Vagina (tissue), 2 donors: Measurements from ENCODE around the gene FAM110D.

Experiments
- POLR2A ChIP-seq, 2 donors: fragments of 450-650 bp; IDR thresholded peaks; one replicate each; pipeline ENCODE4 v1.6.1; 2017; ENCODE audit warnings: antibody characterized with exemption in 2 of 2, mild to moderate bottlenecking in 2 of 2, moderate library complexity in 2 of 2
- POLR2AphosphoS5 ChIP-seq, 2 donors: sonication (generic); formaldehyde crosslinking; IDR thresholded peaks; one replicate each; pipeline ENCODE4 v1.9.0; 2017; ENCODE audit warnings: antibody characterized with exemption in 2 of 2, mild to moderate bottlenecking in 2 of 2, low read depth in 1 of 2; ENCODE audit not compliant: insufficient read depth in 1 of 2
- TF ChIP-seq, protein P1 (sequence below), 3 experiments: fragments of 450-650 bp in 2 of 3; fragments of 200-600 bp in 1 of 3; sonication (generic) in 1 of 3; IDR thresholded peaks; one replicate each; pipeline ENCODE4 v1.5.1; 2017 to 2019; ENCODE audit warnings: antibody characterized with exemption in 3 of 3, mild to moderate bottlenecking in 2 of 3, moderate library complexity in 2 of 3

DNA sequence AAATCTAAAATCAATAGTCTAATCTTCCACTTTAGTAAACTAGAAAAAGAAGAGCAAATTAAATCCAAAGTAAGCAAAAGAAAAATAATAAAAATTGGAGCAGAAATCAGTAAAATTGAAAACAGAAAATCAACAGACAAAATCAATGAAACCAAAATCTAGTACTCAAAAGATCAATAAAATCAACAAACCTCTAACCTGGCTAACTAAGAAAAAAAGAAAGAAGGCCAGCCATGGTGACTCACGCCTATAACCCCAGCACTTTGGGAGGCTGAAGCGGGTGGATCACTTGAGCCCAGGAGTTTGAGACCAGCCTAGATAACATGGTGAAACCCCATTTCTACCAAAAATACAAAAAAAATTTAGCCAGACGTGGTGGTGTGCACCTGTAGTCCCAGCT is 24.4 kb upstream of the FAM110D start:
- TF ChIP-seq POLR2A (IDR thresholded peaks at IDR 0.05) (no peak), POLR2AphosphoS5 (IDR thresholded peaks at IDR 0.05; ENCODE audit: insufficient read depth in 1 of 2, low read depth in 1 of 2) (no peak)
- TF ChIP-seq, protein P1, sequence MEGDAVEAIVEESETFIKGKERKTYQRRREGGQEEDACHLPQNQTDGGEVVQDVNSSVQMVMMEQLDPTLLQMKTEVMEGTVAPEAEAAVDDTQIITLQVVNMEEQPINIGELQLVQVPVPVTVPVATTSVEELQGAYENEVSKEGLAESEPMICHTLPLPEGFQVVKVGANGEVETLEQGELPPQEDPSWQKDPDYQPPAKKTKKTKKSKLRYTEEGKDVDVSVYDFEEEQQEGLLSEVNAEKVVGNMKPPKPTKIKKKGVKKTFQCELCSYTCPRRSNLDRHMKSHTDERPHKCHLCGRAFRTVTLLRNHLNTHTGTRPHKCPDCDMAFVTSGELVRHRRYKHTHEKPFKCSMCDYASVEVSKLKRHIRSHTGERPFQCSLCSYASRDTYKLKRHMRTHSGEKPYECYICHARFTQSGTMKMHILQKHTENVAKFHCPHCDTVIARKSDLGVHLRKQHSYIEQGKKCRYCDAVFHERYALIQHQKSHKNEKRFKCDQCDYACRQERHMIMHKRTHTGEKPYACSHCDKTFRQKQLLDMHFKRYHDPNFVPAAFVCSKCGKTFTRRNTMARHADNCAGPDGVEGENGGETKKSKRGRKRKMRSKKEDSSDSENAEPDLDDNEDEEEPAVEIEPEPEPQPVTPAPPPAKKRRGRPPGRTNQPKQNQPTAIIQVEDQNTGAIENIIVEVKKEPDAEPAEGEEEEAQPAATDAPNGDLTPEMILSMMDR (IDR thresholded peaks at IDR 0.05) = no peak
